OCI-LY3 (cell line): ENCODE measurements around the gene SND1.

Source experiments
- CTCF ChIP-seq: fragments of 200-600, 300-600 bp; sonication (generic); IDR thresholded peaks from 2 replicates; pipeline ENCODE4 v1.5.1; 2014; ENCODE audit warnings: antibody characterized with exemption, low read length, low read depth
- EZH2phosphoT487 ChIP-seq: fragments of 200-600 bp; shearing (Covaris generic); IDR thresholded peaks from 2 replicates; pipeline ENCODE4 v1.6.1; 2018; ENCODE audit warnings: antibody characterized with exemption, mixed run types, low read depth

DNA sequence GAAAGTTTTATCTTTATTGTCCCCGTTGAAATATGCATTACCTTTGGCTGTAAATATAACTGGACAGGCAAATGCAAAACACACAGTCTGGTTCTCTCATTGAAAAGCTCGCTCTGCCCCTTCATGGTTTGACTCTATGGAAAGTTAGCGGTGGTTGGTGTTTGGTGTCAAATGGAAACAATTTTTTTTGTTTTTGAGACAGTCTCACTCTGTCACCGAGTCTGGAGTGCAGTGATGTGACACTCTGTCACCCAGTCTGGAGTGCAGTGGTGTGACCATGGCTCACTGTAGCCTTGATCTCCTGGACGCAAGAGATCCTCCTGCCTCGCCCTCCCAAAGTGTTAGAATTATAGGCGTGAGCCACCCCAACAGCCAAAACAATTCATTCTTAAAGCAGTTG is 229.6 kb downstream of the SND1 start:
- TF ChIP-seq CTCF (no peak), EZH2phosphoT487 (no peak)
